DOHH2 (cell line): ENCODE data around the gene PTPN2.

ENCODE experiments used
- H3F3A ChIP-seq: fragments of 200-600 bp; sonication (generic), shearing (Covaris generic); 2 replicates; pipeline ENCODE4 v1.6.0; 2016; ENCODE audit warnings: antibody characterized with exemption, mild to moderate bottlenecking; ENCODE audit not compliant: control insufficient read depth, insufficient read depth
- H3K27ac ChIP-seq: fragments of 200-600 bp; sonication (generic); 2 replicates; pipeline ENCODE4 v1.5.1; 2014; ENCODE audit warnings: low read depth, mild to moderate bottlenecking, low read length, moderate library complexity
- H3K27me3 ChIP-seq: fragments of 200-600 bp; sonication (generic); 2 replicates; pipeline ENCODE4 v1.6.1; 2014; ENCODE audit warnings: mild to moderate bottlenecking, low read length, mixed read lengths; ENCODE audit not compliant: control insufficient read depth
- H3K36me3 ChIP-seq: fragments of 200-600 bp; sonication (generic); 2 replicates; pipeline ENCODE4 v1.6.1; 2014; ENCODE audit warnings: mild to moderate bottlenecking, low read length, moderate library complexity, mixed read lengths; ENCODE audit not compliant: control insufficient read depth
- H3K4me1 ChIP-seq: fragments of 200-600 bp; sonication (generic); 2 replicates; pipeline ENCODE4 v1.6.1; 2014; ENCODE audit warnings: mild to moderate bottlenecking, low read length, mixed read lengths; ENCODE audit not compliant: control insufficient read depth
- H3K4me2 ChIP-seq: fragments of 200-600 bp; sonication (generic); 2 replicates; pipeline ENCODE4 v1.6.0; 2014; ENCODE audit warnings: mild to moderate bottlenecking, low read length, moderate library complexity
- H3K4me3 ChIP-seq: fragments of 200-600 bp; sonication (generic); 2 replicates; pipeline ENCODE4 v1.5.1; 2014; ENCODE audit warnings: mild to moderate bottlenecking, low read length, mixed read lengths
- H3K79me2 ChIP-seq: fragments of 200-600 bp; sonication (generic); 2 replicates; pipeline ENCODE4 v1.6.1; 2014; ENCODE audit warnings: mild to moderate bottlenecking, low read length, mixed read lengths; ENCODE audit not compliant: control insufficient read depth
- H3K9me2 ChIP-seq: fragments of 200-600 bp; sonication (generic); replicated peaks from 2 replicates; pipeline ENCODE4 v1.6.1; 2014; ENCODE audit warnings: mild to moderate bottlenecking, low read length, mixed read lengths; ENCODE audit not compliant: control insufficient read depth
- H3K9me3 ChIP-seq: fragments of 200-600 bp; sonication (generic); 2 replicates; pipeline ENCODE4 v1.6.1; 2014; ENCODE audit warnings: antibody characterized with exemption, low read length, mixed read lengths; ENCODE audit not compliant: control insufficient read depth, insufficient read depth
- H4K20me1 ChIP-seq: fragments of 200-600 bp; sonication (generic); 2 replicates; pipeline ENCODE4 v1.6.0; 2014; ENCODE audit warnings: low read depth, mild to moderate bottlenecking, antibody characterized with exemption, low read length, moderate library complexity; ENCODE audit not compliant: control insufficient read depth, insufficient read depth
- CTCF ChIP-seq: fragments of 200-600 bp; sonication (generic); IDR thresholded peaks from one replicate; pipeline ENCODE4 v1.5.1; 2014; ENCODE audit warnings: antibody characterized with exemption, mild to moderate bottlenecking, low read depth, low read length; ENCODE audit not compliant: poor library complexity, severe bottlenecking
- EZH2phosphoT487 ChIP-seq: fragments of 200-600 bp; sonication (generic); IDR thresholded peaks from 2 replicates; pipeline ENCODE4 v1.6.1; 2017; ENCODE audit warnings: borderline replicate concordance, mild to moderate bottlenecking, antibody characterized with exemption, low read length, moderate library complexity, mixed read lengths

The PTPN2 gene

GRCh38 chr18:12930376-12930775 lies 46.3 kb upstream of the PTPN2 start:
- Histone ChIP-seq H3K4me3 (no peak overlapping the region), H4K20me1 (no peaks in the 10 kb centered on the region), H3F3A (no peaks in the 10 kb centered on the region), H3K79me2 (no peaks in the 10 kb centered on the region), H3K9me3 (no peaks in the 10 kb centered on the region), H3K27ac (no peak overlapping the region), H3K4me2 (no peak overlapping the region), H3K9me2 (no peaks in the 10 kb centered on the region), H3K4me1 (no peaks in the 10 kb centered on the region), H3K36me3 (no peaks in the 10 kb centered on the region), H3K27me3 (peaks cover 27% of the 10 kb centered on the region)
- no peak for TF ChIP-seq CTCF
- no peak for TF ChIP-seq EZH2phosphoT487

GRCh38 chr18:12929477-12930083 lies 45.5 kb upstream of the PTPN2 start:
- no peak overlapping the region for H3K4me3 ChIP-seq

GRCh38 chr18:12928641-12929040 lies 44.6 kb upstream of the PTPN2 start:
- Histone ChIP-seq H3K9me3 (no peaks in the 10 kb centered on the region), H3K4me1 (no peaks in the 10 kb centered on the region), H3K36me3 (no peaks in the 10 kb centered on the region), H3K9me2 (no peaks in the 10 kb centered on the region), H4K20me1 (no peaks in the 10 kb centered on the region), H3K4me3 (no peak overlapping the region), H3K79me2 (no peaks in the 10 kb centered on the region), H3K27ac (no peak overlapping the region), H3K27me3 (peaks cover 22% of the 10 kb centered on the region), H3K4me2 (no peak overlapping the region), H3F3A (no peaks in the 10 kb centered on the region)
- no peak for TF ChIP-seq CTCF
- no peak for TF ChIP-seq EZH2phosphoT487

More at GRCh38 chr18:12929477-12930083, 45.5 kb upstream of the PTPN2 start:
- no peaks in the 10 kb centered on the region for H3K9me2 ChIP-seq
- H4K20me1 ChIP-seq: no peaks in the 10 kb centered on the region
- no peak for TF ChIP-seq CTCF
- TF ChIP-seq EZH2phosphoT487: no peak
- H3K79me2 ChIP-seq: no peaks in the 10 kb centered on the region
- H3K4me1 ChIP-seq: no peaks in the 10 kb centered on the region
- H3K4me2 ChIP-seq: no peak overlapping the region
- H3F3A ChIP-seq: no peaks in the 10 kb centered on the region
- H3K27ac ChIP-seq: no peak overlapping the region
- peaks cover 22% of the 10 kb centered on the region for H3K27me3 ChIP-seq
- H3K9me3 ChIP-seq: no peaks in the 10 kb centered on the region
- no peaks in the 10 kb centered on the region for H3K36me3 ChIP-seq
